ENCODE results near the gene CORO2A. TPM values are rescaled to one million over a fixed set of nuclear protein-coding genes. Genes with fewer than 3 reads are reported as not detected.

CORO2A gene
- total and polyA plus RNA-seq, 11 donors: 0.09 to 2.2 (median 0.22) TPM

DNA sequence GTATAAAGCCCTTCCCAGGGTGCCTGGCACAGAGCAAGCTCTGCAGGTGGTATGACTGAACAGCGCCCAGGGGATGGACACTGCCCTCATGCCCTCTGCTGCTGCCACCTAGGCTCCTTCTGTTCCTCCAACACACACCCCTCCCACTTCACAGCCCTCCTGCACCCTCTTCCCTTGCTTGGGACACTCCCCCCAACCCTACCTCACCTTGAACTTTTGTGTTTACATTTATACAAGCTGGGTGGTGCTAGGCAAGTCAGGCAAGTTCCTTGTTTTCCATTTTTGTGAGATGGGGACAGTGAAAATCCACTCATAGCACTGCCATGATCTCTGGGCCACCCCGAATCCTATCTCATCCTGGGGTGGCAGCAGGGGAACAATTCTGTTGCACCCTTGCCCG is 18.8 kb upstream of the CORO2A start:
- TF ChIP-seq, protein P1, sequence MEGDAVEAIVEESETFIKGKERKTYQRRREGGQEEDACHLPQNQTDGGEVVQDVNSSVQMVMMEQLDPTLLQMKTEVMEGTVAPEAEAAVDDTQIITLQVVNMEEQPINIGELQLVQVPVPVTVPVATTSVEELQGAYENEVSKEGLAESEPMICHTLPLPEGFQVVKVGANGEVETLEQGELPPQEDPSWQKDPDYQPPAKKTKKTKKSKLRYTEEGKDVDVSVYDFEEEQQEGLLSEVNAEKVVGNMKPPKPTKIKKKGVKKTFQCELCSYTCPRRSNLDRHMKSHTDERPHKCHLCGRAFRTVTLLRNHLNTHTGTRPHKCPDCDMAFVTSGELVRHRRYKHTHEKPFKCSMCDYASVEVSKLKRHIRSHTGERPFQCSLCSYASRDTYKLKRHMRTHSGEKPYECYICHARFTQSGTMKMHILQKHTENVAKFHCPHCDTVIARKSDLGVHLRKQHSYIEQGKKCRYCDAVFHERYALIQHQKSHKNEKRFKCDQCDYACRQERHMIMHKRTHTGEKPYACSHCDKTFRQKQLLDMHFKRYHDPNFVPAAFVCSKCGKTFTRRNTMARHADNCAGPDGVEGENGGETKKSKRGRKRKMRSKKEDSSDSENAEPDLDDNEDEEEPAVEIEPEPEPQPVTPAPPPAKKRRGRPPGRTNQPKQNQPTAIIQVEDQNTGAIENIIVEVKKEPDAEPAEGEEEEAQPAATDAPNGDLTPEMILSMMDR (IDR thresholded peaks at IDR 0.05): no peak
- no peak for TF ChIP-seq POLR2A (IDR thresholded peaks at IDR 0.05)
- no peak overlapping the region for H3K4me3 ChIP-seq
- H3K27ac ChIP-seq: no peak overlapping the region
- H3K27me3 ChIP-seq: no peaks in the 10 kb centered on the region
- ATAC-seq (no peak), DNase-seq (no peak)
- intact Hi-C loops (cut with DNase I): no loop called here
- H3K4me1 ChIP-seq: no peaks in the 10 kb centered on the region
- peaks cover 0 to 74% (median 5%) of the 10 kb centered on the region in 9 donors for H3K36me3 ChIP-seq
- WGBS, 4 donors: 95 to 98% (median 97%) methylated on average over 3 of the region's 3 CpGs
- H3K9me3 ChIP-seq: no peaks in the 10 kb centered on the region

DNA sequence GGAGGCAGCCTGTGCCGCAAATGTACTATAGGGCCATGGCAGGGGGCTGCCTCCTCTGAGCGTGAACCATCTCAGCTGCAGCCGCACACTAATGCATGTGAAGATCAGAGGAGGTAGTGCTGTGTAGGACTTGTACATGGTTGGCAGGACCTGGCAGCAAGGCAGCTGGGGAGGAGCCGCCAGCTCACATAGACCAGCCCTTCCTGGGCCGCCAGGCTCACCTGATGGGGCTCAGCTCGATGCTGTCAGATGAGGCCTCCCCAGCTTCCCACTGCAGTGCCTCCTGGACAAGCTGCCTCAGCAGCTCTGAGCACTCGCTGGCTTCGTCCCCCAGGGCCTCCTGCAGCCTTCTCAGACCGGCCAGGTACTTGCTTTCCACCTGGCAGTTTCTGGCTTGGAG is 18.0 kb upstream of the CORO2A start:
- H3K27me3 ChIP-seq: no peaks in the 10 kb centered on the region
- intact Hi-C loops (cut with DNase I): no loop called here
- no peak for TF ChIP-seq POLR2A (IDR thresholded peaks at IDR 0.05)
- TF ChIP-seq, protein P1 (IDR thresholded peaks at IDR 0.05): no peak

GRCh38 chr9:98209530-98209929 is 17.1 kb upstream of the CORO2A start:
- Histone ChIP-seq H3K27ac (no peak overlapping the region), H3K36me3 (peaks cover 0 to 58% (median 3%) of the 10 kb centered on the region in 9 donors), H3K9me3 (no peaks in the 10 kb centered on the region), H3K4me1 (peaks cover 0 to 9% (median 1%) of the 10 kb centered on the region in 12 donors), H3K4me3 (no peak overlapping the region), H3K27me3 (no peaks in the 10 kb centered on the region)
- TF ChIP-seq, protein P1 (IDR thresholded peaks at IDR 0.05): no peak
- TF ChIP-seq POLR2A (IDR thresholded peaks at IDR 0.05): no peak
- DNase-seq: no peak
- 85 to 94% (median 91%) methylated on average over 3 of the region's 3 CpGs for WGBS, 4 donors
- intact Hi-C loops (cut with DNase I): loop anchor here in 5 of 10 donors (5.0 to 10.0 kb wide), 5 partner anchors 132 to 565 kb away; partner anchors contain the start of gene TRMO (in 1 of the 5)
- no peak for ATAC-seq

More for the DNA sequence above, 18.0 kb upstream of the CORO2A start:
- 94 to 100% (median 97%) methylated on average over 3 to 9 of the region's 9 CpGs for WGBS, 4 donors
- Histone ChIP-seq H3K4me1 (peaks cover 0 to 7% (median 1%) of the 10 kb centered on the region in 12 donors), H3K27ac (no peak overlapping the region), H3K36me3 (peaks cover 0 to 67% (median 3%) of the 10 kb centered on the region in 9 donors), H3K4me3 (no peak overlapping the region), H3K9me3 (no peaks in the 10 kb centered on the region)
- ATAC-seq: no peak
- no peak for DNase-seq

- WGBS, 4 donors: 93 to 96% (median 95%) methylated on average over 7 to 20 of the region's 20 CpGs
- DNase-seq (no peak), ATAC-seq (no peak)
- H3K27ac ChIP-seq: no peak overlapping the region
- H3K4me3 ChIP-seq: no peak overlapping the region
- TF ChIP-seq, protein P1 (IDR thresholded peaks at IDR 0.05): no peak
- no peak for TF ChIP-seq POLR2A (IDR thresholded peaks at IDR 0.05)
- intact Hi-C loops (cut with DNase I): loop anchor here in 5 of 10 donors (5.0 to 10.0 kb wide), 5 partner anchors 131 to 566 kb away; partner anchors contain the start of gene TRMO (in 1 of the 5)
- peaks cover 0 to 9% (median 1%) of the 10 kb centered on the region in 12 donors for H3K4me1 ChIP-seq
- no peaks in the 10 kb centered on the region for H3K9me3 ChIP-seq
- peaks cover 0 to 62% (median 3%) of the 10 kb centered on the region in 9 donors for H3K36me3 ChIP-seq
- no peaks in the 10 kb centered on the region for H3K27me3 ChIP-seq
These were observed 16.2 kb upstream of the CORO2A start for GRCh38 chr9:98208635-98209034.

All from heart left ventricle (tissue), 16 donors.